Ovary (tissue), 9 donors: ENCODE measurements around the gene NPHP4. TPM values are rescaled to one million over a fixed set of nuclear protein-coding genes. Genes with fewer than 3 reads are reported as not detected.
A peak's percentile ranks its signal among the peaks of the same experiment; 100 is the strongest.

Source experiments
- DNase-seq, 5 donors: peaks; one replicate each; pipeline ENCODE4 v3.0.0-alpha.2; 2019 to 2020
- H3K27ac ChIP-seq, 2 donors: fragments of 200-600 bp; one replicate each; pipeline versions ENCODE4 v1.5.1 to v1.8.0; 2019 to 2022
- H3K27me3 ChIP-seq: fragments of 200-600 bp; one replicate; pipeline ENCODE4 v1.8.0; 2022
- H3K36me3 ChIP-seq: fragments of 200-600 bp; sonication (generic); one replicate; pipeline ENCODE4 v1.5.1; 2019
- H3K4me1 ChIP-seq: one replicate; pipeline ENCODE4 v1.8.1; 2013; ENCODE audit warnings: mild to moderate bottlenecking, moderate library complexity; ENCODE audit not compliant: insufficient read depth
- H3K4me3 ChIP-seq: fragments of 200-600 bp; sonication (generic); one replicate; pipeline ENCODE4 v1.5.1; 2017
- H3K9me3 ChIP-seq, 2 donors: fragments of 200-600 bp in 1 of 2; sonication (generic) in 1 of 2; one replicate each; pipeline versions ENCODE4 v1.5.1 to v1.8.1; 2013 to 2019; ENCODE audit warnings: mild to moderate bottlenecking in 1 of 2, moderate library complexity in 1 of 2
- CTCF ChIP-seq, 3 donors: fragments of 450-650 bp in 2 of 3; fragments of 200-600 bp in 1 of 3; IDR thresholded peaks; one replicate each; pipeline versions ENCODE4 v1.5.1 to v1.8.0; 2016 to 2022; ENCODE audit warnings: antibody characterized with exemption in 3 of 3, mild to moderate bottlenecking in 1 of 3
- EP300 ChIP-seq: sonication (generic); formaldehyde crosslinking; IDR thresholded peaks from one replicate; pipeline ENCODE4 v1.6.1; 2017; ENCODE audit warnings: antibody characterized with exemption
- POLR2A ChIP-seq: fragments of 450-650 bp; IDR thresholded peaks from one replicate; pipeline ENCODE4 v1.6.1; 2017; ENCODE audit warnings: antibody characterized with exemption, mild to moderate bottlenecking, moderate library complexity
- WGBS, 3 donors: extraction: QIAGEN DNeasy Blood & Tissue Kit in 1 of 3; methylation state at CpG; one replicate each; pipeline versions ENCODE4 v1.1.5 to v1.1.7; 2013 to 2017; 5-methylcytosine and 5-hydroxymethylcytosine counted together
- intact Hi-C, 4 donors: fragments of 100-400 bp; cut with DNase I; formaldehyde crosslinking; loops; one replicate each; pipeline versions ENCODE4 v1.11.0 to v1.15.1; 2022 to 2023
- polyA plus RNA-seq, 2 donors: library from polyadenylated mRNA; stranded (reverse); fragments of 200-250 nt in 1 of 2; fragments of 350-450 nt in 1 of 2; fragmentation: Illumina TruSeq in 1 of 2; extraction: RNeasy Lipid Tissue Mini Kit (QIAGEN cat#74804) in 1 of 2; gene quantifications; one replicate each; pipeline ENCODE4 v1.2.3, GENCODE V29; 2013 to 2014
- total RNA-seq, 7 donors: library from RNA; depleted of rRNA in 2 of 7; stranded (reverse); fragments of >200 nt in 2 of 7; fragmentation: NEBNext Ultra II Directional in 3 of 7; extraction: Animal tissue kit (Norgen Biotek cat#: 25700) in 3 of 7; gene quantifications; one replicate each; pipeline versions ENCODE4 v1.1.0 to v1.2.4, GENCODE V29; 2016 to 2023
- donor health status: DM: no; HTN: no; CAD: no; lungs with moderate emphysema.
- donor health status: DM: no; HTN: no; CAD: no.
- donor health status: Bipolar disorder and iron deficiency.
- donor health status: DM: yes; HTN: yes; CAD: no.
- donor health status: DM: no; HTN: no; CAD: no.
- donor health status: DM: yes; HTN: yes; CAD: no.

The NPHP4 gene
- total and polyA plus RNA-seq, 9 donors = 1.5 to 20.8 (median 10.7) TPM

- no peak overlapping the region for H3K27ac ChIP-seq
- H3K27me3 ChIP-seq = no peaks in the 10 kb centered on the region
- TF ChIP-seq EP300 (no peak), POLR2A (no peak), CTCF (IDR thresholded peaks at IDR 0.05) (no peak)
- no peaks in the 10 kb centered on the region for H3K36me3 ChIP-seq
- peak in 2 of 5 donors; percentile 26 to 36 for DNase-seq
- intact Hi-C loops = no loop called here
- H3K4me1 ChIP-seq = peaks cover 8% of the 10 kb centered on the region
- H3K4me3 ChIP-seq = no peak overlapping the region
- 91 to 95% (median 92%) methylated on average over 18 of the region's 18 CpGs for WGBS, 3 donors
- H3K9me3 ChIP-seq = no peaks in the 10 kb centered on the region
These were observed 2.4 kb downstream of the NPHP4 start for GRCh38 chr1:5989731-5990271.

GRCh38 chr1:5989286-5989605 lies 3.0 kb downstream of the NPHP4 start:
- TF ChIP-seq POLR2A = no peak
- no peak for TF ChIP-seq EP300
- TF ChIP-seq CTCF (IDR thresholded peaks at IDR 0.05) = no peak
- DNase-seq = no peak
- 95 to 100% (median 99%) methylated on average over 5 of the region's 5 CpGs for WGBS, 3 donors
- Histone ChIP-seq H3K36me3 (no peaks in the 10 kb centered on the region), H3K4me3 (no peak overlapping the region), H3K27me3 (no peaks in the 10 kb centered on the region), H3K4me1 (peaks cover 8% of the 10 kb centered on the region), H3K27ac (no peak overlapping the region), H3K9me3 (no peaks in the 10 kb centered on the region)
- intact Hi-C loops = no loop called here

DNA sequence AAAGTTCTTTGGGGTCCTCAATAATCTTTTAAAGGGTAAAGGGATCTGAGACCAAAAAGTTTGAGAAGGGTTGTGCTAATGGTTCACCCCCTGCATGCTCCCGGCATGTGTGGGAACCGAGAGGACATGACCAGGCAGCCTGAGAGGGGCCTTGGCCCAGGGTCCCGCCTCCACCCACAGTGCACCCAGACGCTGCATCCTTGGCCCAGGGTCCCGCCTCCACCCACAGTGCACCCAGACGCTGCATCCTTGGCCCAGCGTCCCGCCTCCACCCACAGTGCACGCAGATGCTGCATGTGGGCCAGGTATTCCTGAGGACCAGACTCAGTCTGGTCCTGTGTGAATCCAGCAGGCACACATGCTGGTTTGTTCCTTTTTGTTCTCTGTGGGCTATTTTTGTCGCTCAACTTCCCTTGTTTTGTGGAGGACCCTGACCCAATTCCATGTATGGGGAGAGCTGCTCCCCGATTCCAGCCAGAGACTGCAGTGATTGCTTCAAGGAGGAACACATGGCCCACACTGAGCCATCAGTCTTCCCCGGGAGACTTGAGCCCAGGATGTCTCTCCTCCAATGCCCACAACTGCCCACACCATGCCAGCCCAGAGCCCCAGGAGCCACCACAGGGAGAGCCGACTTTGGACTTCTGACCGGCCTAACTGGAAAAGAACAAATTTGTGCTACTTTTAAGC lies 3.5 kb downstream of the NPHP4 start:
- no peaks in the 10 kb centered on the region for H3K9me3 ChIP-seq
- H3K4me1 ChIP-seq = peaks cover 8% of the 10 kb centered on the region
- TF ChIP-seq POLR2A = no peak
- TF ChIP-seq CTCF (IDR thresholded peaks at IDR 0.05) = no peak
- no peak for TF ChIP-seq EP300
- no peak overlapping the region for H3K4me3 ChIP-seq
- whole genome bisulfite sequencing, 3 donors = 84 to 85% (median 85%) methylated on average over 14 of the region's 14 CpGs
- peak in 2 of 5 donors; percentile 10 to 32 for DNase-seq
- no peak overlapping the region for H3K27ac ChIP-seq
- intact Hi-C loops = no loop called here
- no peaks in the 10 kb centered on the region for H3K27me3 ChIP-seq
- H3K36me3 ChIP-seq = no peaks in the 10 kb centered on the region

- H3K9me3 ChIP-seq = no peaks in the 10 kb centered on the region
- 90 to 93% (median 93%) methylated on average over 13 of the region's 13 CpGs for WGBS, 3 donors
- intact Hi-C loops = no loop called here
- H3K4me3 ChIP-seq = no peak overlapping the region
- no peaks in the 10 kb centered on the region for H3K27me3 ChIP-seq
- H3K4me1 ChIP-seq = peaks cover 2% of the 10 kb centered on the region
- no peak overlapping the region for H3K27ac ChIP-seq
- H3K36me3 ChIP-seq = no peaks in the 10 kb centered on the region
- DNase-seq = peak in 2 of 5 donors; percentile 19 to 31
- TF ChIP-seq POLR2A (no peak), EP300 (no peak), CTCF (IDR thresholded peaks at IDR 0.05) (no peak)
These were observed 6.2 kb downstream of the NPHP4 start for GRCh38 chr1:5986018-5986417.
